Activated CD4-positive, alpha-beta T cell treated with anti-CD3 and anti-CD28 coated beads, Interleukin-2, amount 10 ng/mL, durations not matched to agents 24 days and 14 days (primary cell): ENCODE results near the gene UNC13A. TPM values are rescaled to one million over a fixed set of nuclear protein-coding genes. Genes with fewer than 3 reads are reported as not detected.
A peak's percentile ranks its signal among the peaks of the same experiment; 100 is the strongest.

Source experiments
- DNase-seq: peaks from one replicate; pipeline ENCODE4 v3.0.0; 2022
- H3K27ac Mint-ChIP-seq: one replicate; pipeline ENCODE4 v1.8.0; 2022; ENCODE audit warnings: mild to moderate bottlenecking, mixed read lengths
- H3K27me3 Mint-ChIP-seq: one replicate; pipeline ENCODE4 v1.8.0; 2022; ENCODE audit warnings: mixed read lengths
- H3K36me3 Mint-ChIP-seq: one replicate; pipeline ENCODE4 v1.8.0; 2022; ENCODE audit warnings: low read depth, mild to moderate bottlenecking, mixed read lengths
- H3K4me1 Mint-ChIP-seq: one replicate; pipeline ENCODE4 v1.8.0; 2021; ENCODE audit warnings: mixed read lengths
- H3K4me3 Mint-ChIP-seq: one replicate; pipeline ENCODE4 v1.8.0; 2022; ENCODE audit warnings: mild to moderate bottlenecking, moderate library complexity, mixed read lengths
- H3K9me3 Mint-ChIP-seq: one replicate; pipeline ENCODE4 v1.8.0; 2021; ENCODE audit warnings: mixed read lengths
- intact Hi-C: fragments of 100-400 bp; cut with micrococcal nuclease; formaldehyde crosslinking; loops from one replicate; pipeline ENCODE4 v1.15.1; 2023
- total RNA-seq: library from RNA; stranded (reverse); gene quantifications from 2 replicates; pipeline ENCODE4 v1.2.3, GENCODE V29; 2022

UNC13A gene
- total RNA-seq = 0.02 TPM in 2 replicates

GRCh38 chr19:17687857-17688784, at the start of gene UNC13A:
TSS of gene UNC13A (minus strand) at chr19:17688354. CDS start at chr19:17688199, 155 bp downstream.
- Mint-ChIP-seq H3K9me3 (peaks cover 4% of the 10 kb centered on the region), H3K27me3 (peaks cover 49% of the 10 kb centered on the region)

GRCh38 chr19:17737690-17738153, 49.6 kb upstream of the UNC13A start:
- Mint-ChIP-seq H3K27me3 (no peaks in the 10 kb centered on the region), H3K27ac (no peak overlapping the region), H3K36me3 (peaks cover 31% of the 10 kb centered on the region), H3K4me1 (peaks cover 6% of the 10 kb centered on the region), H3K4me3 (no peak overlapping the region), H3K9me3 (no peaks in the 10 kb centered on the region)
- intact Hi-C loops = no loop called here
- DNase-seq = no peak

More at GRCh38 chr19:17687857-17688784, at the start of gene UNC13A:
- no peak within 1 kb of the TSS for H3K27ac Mint-ChIP-seq
- peaks cover 4% of the 10 kb centered on the region for H3K4me1 Mint-ChIP-seq
- intact Hi-C loops = no loop called here
- peak; percentile 89 for DNase-seq
- no peak within 1 kb of the TSS for H3K4me3 Mint-ChIP-seq
- H3K36me3 Mint-ChIP-seq = peaks cover 4% of the 10 kb centered on the region

- peaks cover 42% of the 10 kb centered on the region for H3K36me3 Mint-ChIP-seq
- H3K4me3 Mint-ChIP-seq = no peak overlapping the region
- no peak overlapping the region for H3K27ac Mint-ChIP-seq
- no peak for DNase-seq
- H3K4me1 Mint-ChIP-seq = peaks cover 13% of the 10 kb centered on the region
- intact Hi-C loops = no loop called here
- no peaks in the 10 kb centered on the region for H3K9me3 Mint-ChIP-seq
- no peaks in the 10 kb centered on the region for H3K27me3 Mint-ChIP-seq
Observed at GRCh38 chr19:17735410-17735809, 47.3 kb upstream of the UNC13A start.

- Mint-ChIP-seq H3K36me3 (peaks cover 49% of the 10 kb centered on the region), H3K9me3 (no peaks in the 10 kb centered on the region)
Observed at GRCh38 chr19:17734146-17734545, 46.0 kb upstream of the UNC13A start.

GRCh38 chr19:17733127-17733526, 45.0 kb upstream of the UNC13A start:
- Mint-ChIP-seq H3K27me3 (no peaks in the 10 kb centered on the region), H3K9me3 (no peaks in the 10 kb centered on the region), H3K27ac (no peak overlapping the region), H3K4me1 (peaks cover 12% of the 10 kb centered on the region), H3K36me3 (peaks cover 53% of the 10 kb centered on the region), H3K4me3 (no peak overlapping the region)
- DNase-seq = no peak
- intact Hi-C loops = no loop called here

More at GRCh38 chr19:17734146-17734545, 46.0 kb upstream of the UNC13A start:
- no peak overlapping the region for H3K27ac Mint-ChIP-seq
- H3K4me3 Mint-ChIP-seq = no peak overlapping the region
- H3K4me1 Mint-ChIP-seq = peaks cover 14% of the 10 kb centered on the region
- H3K27me3 Mint-ChIP-seq = no peaks in the 10 kb centered on the region
- intact Hi-C loops = no loop called here
- no peak for DNase-seq

GRCh38 chr19:17727843-17728242, 39.7 kb upstream of the UNC13A start:
- intact Hi-C loops = no loop called here

GRCh38 chr19:17726964-17727773, 39.0 kb upstream of the UNC13A start:
- H3K4me3 Mint-ChIP-seq = no peak overlapping the region
- peaks cover 45% of the 10 kb centered on the region for H3K36me3 Mint-ChIP-seq
- H3K27me3 Mint-ChIP-seq = no peaks in the 10 kb centered on the region
- no peak for DNase-seq
- intact Hi-C loops = no loop called here
- no peak overlapping the region for H3K27ac Mint-ChIP-seq
- H3K9me3 Mint-ChIP-seq = no peaks in the 10 kb centered on the region
- H3K4me1 Mint-ChIP-seq = peaks cover 14% of the 10 kb centered on the region

More at GRCh38 chr19:17727843-17728242, 39.7 kb upstream of the UNC13A start:
- Mint-ChIP-seq H3K27me3 (no peaks in the 10 kb centered on the region), H3K27ac (no peak overlapping the region), H3K9me3 (no peaks in the 10 kb centered on the region), H3K4me3 (no peak overlapping the region), H3K4me1 (peaks cover 12% of the 10 kb centered on the region), H3K36me3 (peaks cover 43% of the 10 kb centered on the region)
- no peak for DNase-seq

GRCh38 chr19:17726136-17726741, 38.1 kb upstream of the UNC13A start:
- peaks cover 42% of the 10 kb centered on the region for H3K36me3 Mint-ChIP-seq
- H3K9me3 Mint-ChIP-seq = no peaks in the 10 kb centered on the region

DNA sequence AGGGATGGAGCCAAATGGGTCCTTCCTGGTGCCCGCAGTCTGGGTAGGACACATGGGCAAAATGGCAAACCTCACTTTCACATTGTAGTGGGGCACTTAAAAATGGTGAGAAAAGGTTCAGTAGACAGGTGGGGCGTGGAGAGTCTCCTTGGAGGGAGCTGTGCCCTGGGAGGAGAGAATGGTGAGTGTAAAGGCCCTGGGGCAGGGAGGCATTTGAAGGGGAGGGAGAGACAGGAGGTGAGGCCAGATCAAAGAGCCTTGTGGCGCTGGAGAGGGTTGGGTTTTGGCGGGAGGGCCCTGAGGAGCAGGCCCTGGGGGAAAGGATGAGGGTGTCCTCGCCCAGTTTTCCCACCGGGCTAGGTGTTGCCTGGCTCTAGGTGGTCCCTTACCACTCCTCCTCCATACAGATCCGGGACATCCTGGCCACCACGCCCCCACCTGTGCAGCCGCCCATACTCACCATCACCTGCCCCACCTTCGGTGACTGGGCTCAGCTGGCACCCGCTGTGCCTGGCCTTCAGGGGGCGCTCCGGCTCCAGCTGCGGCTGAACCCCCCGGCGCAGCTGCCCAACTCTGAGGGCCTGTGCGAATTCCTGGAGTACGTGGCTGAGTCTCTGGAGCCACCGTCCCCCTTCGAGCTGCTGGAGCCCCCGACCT, 37.4 kb upstream of the UNC13A start:
- Mint-ChIP-seq H3K4me3 (no peak overlapping the region), H3K27me3 (no peaks in the 10 kb centered on the region), H3K27ac (no peak overlapping the region), H3K4me1 (peaks cover 23% of the 10 kb centered on the region), H3K9me3 (no peaks in the 10 kb centered on the region), H3K36me3 (peaks cover 39% of the 10 kb centered on the region)
- intact Hi-C loops = no loop called here
- peak; percentile 68 for DNase-seq

More at GRCh38 chr19:17726136-17726741, 38.1 kb upstream of the UNC13A start:
- no peak for DNase-seq
- no peaks in the 10 kb centered on the region for H3K27me3 Mint-ChIP-seq
- intact Hi-C loops = no loop called here
- H3K4me3 Mint-ChIP-seq = no peak overlapping the region
- no peak overlapping the region for H3K27ac Mint-ChIP-seq
- H3K4me1 Mint-ChIP-seq = peaks cover 20% of the 10 kb centered on the region

DNA sequence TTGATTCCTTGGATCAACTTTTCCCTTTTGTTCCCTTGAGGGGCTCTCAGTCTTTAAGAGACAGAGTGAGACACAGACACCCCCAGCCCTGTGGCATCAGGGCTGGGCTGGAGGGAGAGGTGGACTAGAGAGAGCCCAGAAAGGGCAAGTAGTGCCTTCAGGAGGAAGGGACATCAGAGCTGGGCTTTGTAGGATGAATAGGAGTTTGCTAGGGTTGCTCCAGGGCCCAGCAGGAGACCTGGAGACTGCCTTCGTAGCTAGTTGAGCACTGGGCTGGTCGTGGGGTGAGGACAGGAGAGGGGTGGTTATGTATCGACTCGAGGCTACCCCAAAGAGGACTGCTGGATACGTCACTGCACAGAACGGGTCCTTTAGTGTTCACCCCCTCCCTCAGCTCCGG, 36.5 kb upstream of the UNC13A start:
- H3K27ac Mint-ChIP-seq = no peak overlapping the region
- peaks cover 26% of the 10 kb centered on the region for H3K4me1 Mint-ChIP-seq
- no peak for DNase-seq

GRCh38 chr19:17722655-17723240, 34.6 kb upstream of the UNC13A start:
- Mint-ChIP-seq H3K9me3 (no peaks in the 10 kb centered on the region), H3K27me3 (no peaks in the 10 kb centered on the region), H3K4me3 (no peak overlapping the region), H3K4me1 (peaks cover 33% of the 10 kb centered on the region), H3K27ac (no peak overlapping the region), H3K36me3 (peaks cover 29% of the 10 kb centered on the region)
- intact Hi-C loops = loop anchor here (5.0 kb wide), 1 partner anchor 55 kb away; no protein-coding TSS in a partner anchor
- DNase-seq = no peak

More for the DNA sequence above, 36.5 kb upstream of the UNC13A start:
- intact Hi-C loops = loop anchor here (5.0 kb wide), 1 partner anchor 53 kb away; no protein-coding TSS in a partner anchor
- no peaks in the 10 kb centered on the region for H3K27me3 Mint-ChIP-seq
- H3K9me3 Mint-ChIP-seq = no peaks in the 10 kb centered on the region
- no peak overlapping the region for H3K4me3 Mint-ChIP-seq
- H3K36me3 Mint-ChIP-seq = peaks cover 35% of the 10 kb centered on the region

DNA sequence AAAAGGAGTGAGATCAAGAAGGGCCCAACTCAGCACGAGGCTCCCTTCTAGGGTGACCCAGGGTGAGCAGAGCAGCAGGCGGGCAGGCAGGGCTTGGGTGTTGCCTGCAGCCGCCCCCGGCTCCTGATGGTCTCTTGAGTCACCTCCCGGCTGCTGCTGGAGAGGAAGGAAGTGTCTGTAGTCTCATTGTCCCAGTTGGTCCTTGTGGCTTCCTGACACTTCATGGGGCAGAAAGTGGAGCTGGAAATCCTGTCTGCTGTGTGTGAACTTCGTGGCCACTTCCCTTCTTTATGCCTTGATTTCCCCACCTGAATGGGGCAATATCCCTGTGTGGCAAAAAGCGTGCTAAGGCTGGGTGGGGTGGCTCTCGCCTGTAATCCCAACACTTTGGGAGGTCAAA, 33.7 kb upstream of the UNC13A start:
- no peaks in the 10 kb centered on the region for H3K27me3 Mint-ChIP-seq
- H3K4me1 Mint-ChIP-seq = peaks cover 36% of the 10 kb centered on the region
- peak; percentile 63 for DNase-seq
- H3K4me3 Mint-ChIP-seq = peak overlapping the region; percentile 91
- no peaks in the 10 kb centered on the region for H3K9me3 Mint-ChIP-seq
- intact Hi-C loops = loop anchor here (5.0 kb wide), 1 partner anchor 55 kb away; no protein-coding TSS in a partner anchor
- H3K36me3 Mint-ChIP-seq = peaks cover 29% of the 10 kb centered on the region
- peak overlapping the region; percentile 21 for H3K27ac Mint-ChIP-seq
